ENCODE results near the gene SNTG2. TPM values are rescaled to one million over a fixed set of nuclear protein-coding genes. Genes with fewer than 3 reads are reported as not detected.

The SNTG2 gene
- total RNA-seq, 1 donor = under 0.01 TPM

- no peak for DNase-seq (ENCODE audit: low read depth)
- TF ChIP-seq CTCF (IDR thresholded peaks at IDR 0.05; ENCODE audit: insufficient read depth, low read depth, low read length) = no peak
These were observed 7.2 kb upstream of the SNTG2 start for GRCh38 chr2:943461-943797.

GRCh38 chr2:943821-944220 is 6.8 kb upstream of the SNTG2 start:
- H3K4me3 ChIP-seq (ENCODE audit: low read depth, low read length) = no peak overlapping the region
- DNase-seq (ENCODE audit: low read depth) = no peak
- TF ChIP-seq CTCF (IDR thresholded peaks at IDR 0.05; ENCODE audit: insufficient read depth, low read depth, low read length) = no peak

More at GRCh38 chr2:943461-943797, 7.2 kb upstream of the SNTG2 start:
- no peak overlapping the region for H3K4me3 ChIP-seq (ENCODE audit: low read depth, low read length)

GRCh38 chr2:944693-945092 is 6.0 kb upstream of the SNTG2 start:
- no peak for TF ChIP-seq CTCF (IDR thresholded peaks at IDR 0.05; ENCODE audit: insufficient read depth, low read depth, low read length)

GRCh38 chr2:945104-945503 is 5.5 kb upstream of the SNTG2 start:
- no peak overlapping the region for H3K4me3 ChIP-seq (ENCODE audit: low read depth, low read length)
- no peak for DNase-seq (ENCODE audit: low read depth)
- TF ChIP-seq CTCF (IDR thresholded peaks at IDR 0.05; ENCODE audit: insufficient read depth, low read depth, low read length) = no peak

More at GRCh38 chr2:944693-945092, 6.0 kb upstream of the SNTG2 start:
- H3K4me3 ChIP-seq (ENCODE audit: low read depth, low read length) = no peak overlapping the region
- no peak for DNase-seq (ENCODE audit: low read depth)

GRCh38 chr2:946073-946948 is 4.3 kb upstream of the SNTG2 start:
- TF ChIP-seq CTCF (IDR thresholded peaks at IDR 0.05; ENCODE audit: insufficient read depth, low read depth, low read length) = no peak
- DNase-seq (ENCODE audit: low read depth) = no peak
- no peak overlapping the region for H3K4me3 ChIP-seq (ENCODE audit: low read depth, low read length)

- no peak for TF ChIP-seq CTCF (IDR thresholded peaks at IDR 0.05; ENCODE audit: insufficient read depth, low read depth, low read length)
- no peak overlapping the region for H3K4me3 ChIP-seq (ENCODE audit: low read depth, low read length)
- no peak for DNase-seq (ENCODE audit: low read depth)
These were observed 1.1 kb upstream of the SNTG2 start for GRCh38 chr2:949384-950079.
